ENCODE data around the gene CTDSP1. TPM values are rescaled to one million over a fixed set of nuclear protein-coding genes. Genes with fewer than 3 reads are reported as not detected.

CTDSP1 gene
- polyA plus RNA-seq, 4 donors, result 94.3 to 181 (median 127) TPM

GRCh38 chr2:218395090-218395444 lies 4.6 kb upstream of the CTDSP1 start:
- H3K9me3 ChIP-seq (ENCODE audit: control insufficient read depth in 2 of 2, insufficient read depth in 1 of 2, low read depth in 1 of 2, low read length in 1 of 2), result no peaks in the 10 kb centered on the region
- 75% methylated on average over 6 of the region's 6 CpGs for WGBS, 3 donors
- no peak for FAIRE-seq
- no peaks in the 10 kb centered on the region for H3K36me3 ChIP-seq (ENCODE audit: control insufficient read depth in 3 of 3, insufficient read depth in 2 of 3, low read depth in 1 of 3, low read length in 3 of 3)
- peaks cover 0 to 26% (median 0%) of the 10 kb centered on the region in 3 donors for H3K4me1 ChIP-seq (ENCODE audit: control insufficient read depth in 3 of 3, insufficient read depth in 2 of 3, low read depth in 1 of 3, low read length in 2 of 3)
- H3K27ac ChIP-seq (ENCODE audit: low read depth in 1 of 3, low read length in 2 of 3), result no peak overlapping the region
- no peaks in the 10 kb centered on the region for H3K27me3 ChIP-seq (ENCODE audit: control insufficient read depth in 3 of 3, insufficient read depth in 3 of 3, low read length in 3 of 3)
- no peak for DNase-seq
- no peak overlapping the region for H3K4me3 ChIP-seq (ENCODE audit: low read depth in 1 of 3, low read length in 3 of 3)

- Histone ChIP-seq H3K4me1 (ENCODE audit: control insufficient read depth in 3 of 3, insufficient read depth in 2 of 3, low read depth in 1 of 3, low read length in 2 of 3) (peaks cover 0 to 26% (median 0%) of the 10 kb centered on the region in 3 donors), H3K9me3 (ENCODE audit: control insufficient read depth in 2 of 2, insufficient read depth in 1 of 2, low read depth in 1 of 2, low read length in 1 of 2) (no peaks in the 10 kb centered on the region), H3K36me3 (ENCODE audit: control insufficient read depth in 3 of 3, insufficient read depth in 2 of 3, low read depth in 1 of 3, low read length in 3 of 3) (no peaks in the 10 kb centered on the region), H3K27ac (ENCODE audit: low read depth in 1 of 3, low read length in 2 of 3) (peak overlapping the region; percentile 39 to 100 (median 62)), H3K27me3 (ENCODE audit: control insufficient read depth in 3 of 3, insufficient read depth in 3 of 3, low read length in 3 of 3) (no peaks in the 10 kb centered on the region), H3K4me3 (ENCODE audit: low read depth in 1 of 3, low read length in 3 of 3) (peak overlapping the region in 2 of 3 donors; percentile 36 to 96)
- WGBS, 3 donors, result 12 to 29% (median 26%) methylated on average over 16 of the region's 16 CpGs
- no peak for FAIRE-seq
- DNase-seq, result peak in 1 of 2 donors; percentile 25
Measured at GRCh38 chr2:218395456-218395825, 4.2 kb upstream of the CTDSP1 start.

DNA sequence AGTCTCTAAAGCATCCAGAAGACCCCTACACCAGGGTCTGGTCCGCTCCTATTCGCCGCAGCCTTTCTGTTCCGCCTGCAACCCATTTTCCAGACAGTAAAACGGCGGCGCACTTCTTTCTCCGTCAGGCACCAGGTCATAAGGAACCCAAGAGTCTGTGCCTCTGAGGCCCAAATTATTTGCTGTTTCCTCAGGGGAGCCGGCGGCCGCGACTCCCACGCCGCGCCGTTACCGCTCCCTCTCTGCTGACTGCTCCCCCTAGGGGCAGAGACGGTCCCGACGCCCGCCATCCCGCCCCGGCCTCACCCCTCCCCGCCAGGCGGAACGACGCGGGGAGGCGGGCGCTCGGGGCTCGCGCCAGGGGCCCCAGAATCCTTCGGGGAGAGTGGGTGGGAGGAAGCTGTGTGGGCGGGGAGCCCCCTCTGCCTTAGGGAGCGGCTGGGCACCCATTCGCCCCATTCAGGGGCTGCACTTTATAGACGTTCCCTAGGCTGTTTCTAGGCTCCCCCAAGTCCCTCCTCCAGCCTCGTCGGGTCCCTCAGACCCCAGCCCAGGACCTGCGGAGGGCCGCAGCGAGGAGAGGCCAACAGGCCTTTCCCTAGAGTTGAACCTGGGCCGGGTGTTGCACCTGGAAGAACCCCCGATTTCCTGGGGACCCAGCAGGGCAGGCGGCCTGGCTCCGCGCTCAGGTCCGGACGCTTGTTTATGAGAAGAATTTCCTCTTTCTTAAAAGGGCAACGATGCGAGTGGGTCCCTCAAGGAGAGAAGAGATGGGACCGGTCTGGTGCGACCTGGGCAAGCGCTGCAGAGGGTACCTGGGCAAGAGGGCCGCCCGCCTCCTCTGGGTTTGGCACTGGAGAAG lies 3.6 kb upstream of the CTDSP1 start:
- no peak for FAIRE-seq
- 0 to 2% (median 1%) methylated on average over 46 to 57 of the region's 57 CpGs for WGBS, 3 donors
- H3K4me1 ChIP-seq (ENCODE audit: control insufficient read depth in 3 of 3, insufficient read depth in 2 of 3, low read depth in 1 of 3, low read length in 2 of 3), result peaks cover 0 to 26% (median 0%) of the 10 kb centered on the region in 3 donors

GRCh38 chr2:218396688-218397462 lies 2.8 kb upstream of the CTDSP1 start:
- peak overlapping the region; percentile 59 to 96 (median 71) for H3K4me3 ChIP-seq (ENCODE audit: low read depth in 1 of 3, low read length in 3 of 3)
- H3K36me3 ChIP-seq (ENCODE audit: control insufficient read depth in 3 of 3, insufficient read depth in 2 of 3, low read depth in 1 of 3, low read length in 3 of 3), result peaks cover 0 to 10% (median 3%) of the 10 kb centered on the region in 3 donors
- 0 to 1% (median 0%) methylated on average over 27 of the region's 27 CpGs for WGBS, 3 donors
- H3K9me3 ChIP-seq (ENCODE audit: control insufficient read depth in 2 of 2, insufficient read depth in 1 of 2, low read depth in 1 of 2, low read length in 1 of 2), result no peaks in the 10 kb centered on the region
- DNase-seq (peak; percentile 70 to 90), FAIRE-seq (no peak)
- peaks cover 3 to 32% (median 3%) of the 10 kb centered on the region in 3 donors for H3K4me1 ChIP-seq (ENCODE audit: control insufficient read depth in 3 of 3, insufficient read depth in 2 of 3, low read depth in 1 of 3, low read length in 2 of 3)
- H3K27me3 ChIP-seq (ENCODE audit: control insufficient read depth in 3 of 3, insufficient read depth in 3 of 3, low read length in 3 of 3), result no peaks in the 10 kb centered on the region
- H3K27ac ChIP-seq (ENCODE audit: low read depth in 1 of 3, low read length in 2 of 3), result peak overlapping the region; percentile 99 to 100 (median 100)

More for the DNA sequence above, 3.6 kb upstream of the CTDSP1 start:
- H3K36me3 ChIP-seq (ENCODE audit: control insufficient read depth in 3 of 3, insufficient read depth in 2 of 3, low read depth in 1 of 3, low read length in 3 of 3), result peaks cover 0 to 2% (median 0%) of the 10 kb centered on the region in 3 donors
- peak overlapping the region; percentile 59 to 96 (median 71) for H3K4me3 ChIP-seq (ENCODE audit: low read depth in 1 of 3, low read length in 3 of 3)
- no peaks in the 10 kb centered on the region for H3K9me3 ChIP-seq (ENCODE audit: control insufficient read depth in 2 of 2, insufficient read depth in 1 of 2, low read depth in 1 of 2, low read length in 1 of 2)
- peak; percentile 96 to 98 for DNase-seq
- H3K27ac ChIP-seq (ENCODE audit: low read depth in 1 of 3, low read length in 2 of 3), result peak overlapping the region; percentile 99 to 100 (median 100)
- no peaks in the 10 kb centered on the region for H3K27me3 ChIP-seq (ENCODE audit: control insufficient read depth in 3 of 3, insufficient read depth in 3 of 3, low read length in 3 of 3)

- FAIRE-seq (no peak), DNase-seq (no peak)
- peaks cover 5 to 15% (median 9%) of the 10 kb centered on the region in 3 donors for H3K36me3 ChIP-seq (ENCODE audit: control insufficient read depth in 3 of 3, insufficient read depth in 2 of 3, low read depth in 1 of 3, low read length in 3 of 3)
- no peaks in the 10 kb centered on the region for H3K27me3 ChIP-seq (ENCODE audit: control insufficient read depth in 3 of 3, insufficient read depth in 3 of 3, low read length in 3 of 3)
- H3K9me3 ChIP-seq (ENCODE audit: control insufficient read depth in 2 of 2, insufficient read depth in 1 of 2, low read depth in 1 of 2, low read length in 1 of 2), result no peaks in the 10 kb centered on the region
- peaks cover 3 to 38% (median 3%) of the 10 kb centered on the region in 3 donors for H3K4me1 ChIP-seq (ENCODE audit: control insufficient read depth in 3 of 3, insufficient read depth in 2 of 3, low read depth in 1 of 3, low read length in 2 of 3)
- H3K27ac ChIP-seq (ENCODE audit: low read depth in 1 of 3, low read length in 2 of 3), result peak overlapping the region; percentile 99 to 100 (median 100)
- 1 to 4% (median 1%) methylated on average over 12 of the region's 12 CpGs for WGBS, 3 donors
- peak overlapping the region; percentile 13 to 96 (median 71) for H3K4me3 ChIP-seq (ENCODE audit: low read depth in 1 of 3, low read length in 3 of 3)
Measured at GRCh38 chr2:218397463-218397819, 2.2 kb upstream of the CTDSP1 start.

DNA sequence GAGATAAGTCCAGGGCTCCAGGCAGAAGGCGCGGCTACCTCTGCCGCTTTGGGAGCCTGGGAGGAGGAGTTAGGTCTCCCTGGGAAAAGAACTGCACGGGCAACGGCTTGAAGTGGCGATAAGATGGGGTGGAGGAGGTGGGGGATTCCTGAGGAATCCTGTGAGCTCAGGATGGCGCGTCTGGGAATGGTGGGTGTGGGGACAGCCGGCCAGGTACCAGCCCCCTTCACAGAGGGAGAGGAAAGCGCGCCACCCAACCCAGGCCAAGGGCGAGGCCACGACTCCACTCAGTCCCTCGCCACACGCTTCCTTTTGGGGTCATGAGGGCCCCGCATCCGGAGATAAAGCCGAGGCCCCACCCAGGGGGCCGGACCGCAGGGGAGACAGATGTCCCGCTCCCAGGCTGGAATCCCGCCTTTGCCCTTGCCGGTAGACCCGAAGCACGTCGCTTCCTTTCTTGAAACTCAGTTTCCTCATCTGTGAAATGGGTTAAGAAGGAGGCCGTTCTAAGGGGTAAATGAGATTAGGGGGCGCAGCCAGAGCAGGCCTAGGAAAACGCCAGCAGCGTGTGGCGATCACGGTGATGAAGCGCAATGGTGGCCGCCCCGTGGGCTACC lies 1.7 kb upstream of the CTDSP1 start:
- Histone ChIP-seq H3K27ac (ENCODE audit: low read depth in 1 of 3, low read length in 2 of 3) (peak overlapping the region; percentile 99 to 100 (median 100)), H3K4me1 (ENCODE audit: control insufficient read depth in 3 of 3, insufficient read depth in 2 of 3, low read depth in 1 of 3, low read length in 2 of 3) (peaks cover 3 to 42% (median 3%) of the 10 kb centered on the region in 3 donors), H3K36me3 (ENCODE audit: control insufficient read depth in 3 of 3, insufficient read depth in 2 of 3, low read depth in 1 of 3, low read length in 3 of 3) (peaks cover 9 to 20% (median 10%) of the 10 kb centered on the region in 3 donors), H3K9me3 (ENCODE audit: control insufficient read depth in 2 of 2, insufficient read depth in 1 of 2, low read depth in 1 of 2, low read length in 1 of 2) (no peaks in the 10 kb centered on the region), H3K4me3 (ENCODE audit: low read depth in 1 of 3, low read length in 3 of 3) (peak overlapping the region; percentile 71 to 100 (median 96)), H3K27me3 (ENCODE audit: control insufficient read depth in 3 of 3, insufficient read depth in 3 of 3, low read length in 3 of 3) (no peaks in the 10 kb centered on the region)
- no peak for FAIRE-seq
- whole genome bisulfite sequencing, 3 donors, result 0 to 1% (median 0%) methylated on average over 30 to 35 of the region's 35 CpGs
- DNase-seq, result peak; percentile 91 to 94

GRCh38 chr2:218398437-218399390 lies 954 bp upstream of the CTDSP1 start:
- no peak for FAIRE-seq
- 1% methylated on average over 59 to 95 of the region's 95 CpGs for WGBS, 3 donors

More at GRCh38 chr2:218398437-218399390, 954 bp upstream of the CTDSP1 start:
- Histone ChIP-seq H3K4me3 (ENCODE audit: low read depth in 1 of 3, low read length in 3 of 3) (peak overlapping the region; percentile 71 to 100 (median 96)), H3K36me3 (ENCODE audit: control insufficient read depth in 3 of 3, insufficient read depth in 2 of 3, low read depth in 1 of 3, low read length in 3 of 3) (peaks cover 12 to 28% (median 17%) of the 10 kb centered on the region in 3 donors), H3K27ac (ENCODE audit: low read depth in 1 of 3, low read length in 2 of 3) (peak overlapping the region; percentile 99 to 100 (median 100)), H3K4me1 (ENCODE audit: control insufficient read depth in 3 of 3, insufficient read depth in 2 of 3, low read depth in 1 of 3, low read length in 2 of 3) (peaks cover 3 to 49% (median 3%) of the 10 kb centered on the region in 3 donors), H3K27me3 (ENCODE audit: control insufficient read depth in 3 of 3, insufficient read depth in 3 of 3, low read length in 3 of 3) (no peaks in the 10 kb centered on the region), H3K9me3 (ENCODE audit: control insufficient read depth in 2 of 2, insufficient read depth in 1 of 2, low read depth in 1 of 2, low read length in 1 of 2) (no peaks in the 10 kb centered on the region)
- DNase-seq, result peak; percentile 84 to 94

Measured in small intestine (tissue), 7 donors.